HG03103 (cell line): ENCODE data around the gene SUPT7L.

Source experiments
- ATAC-seq: cut with Tn5 transposase; IDR thresholded peaks from one replicate; pipeline ENCODE4 v1.9.1; 2021; ENCODE audit warnings: low read depth; ENCODE audit not compliant: unreplicated experiment

SUPT7L gene

GRCh38 chr2:27663285-27664153, at the start of gene SUPT7L, which contains the start of gene SLC4A1AP:
SUPT7L (minus strand) TSS chr2:27663614; CDS start chr2:27662192, 1,422 bp downstream.
SLC4A1AP (plus strand) TSS chr2:27663889; CDS start chr2:27663915, 26 bp downstream.
- ATAC-seq = peak; percentile 43

GRCh38 chr2:27713201-27713600, 49.8 kb upstream of the SUPT7L start:
- no peak for ATAC-seq

GRCh38 chr2:27712522-27712921, 49.1 kb upstream of the SUPT7L start:
- no peak for ATAC-seq

GRCh38 chr2:27711804-27712203, 48.4 kb upstream of the SUPT7L start:
- ATAC-seq = no peak

- no peak for ATAC-seq
Measured at GRCh38 chr2:27710640-27711430, 47.4 kb upstream of the SUPT7L start.

- ATAC-seq = no peak
Measured at GRCh38 chr2:27709960-27710575, 46.7 kb upstream of the SUPT7L start.

GRCh38 chr2:27709326-27709725, 45.9 kb upstream of the SUPT7L start:
- ATAC-seq = no peak

- no peak for ATAC-seq
Measured at GRCh38 chr2:27708666-27709065, 45.3 kb upstream of the SUPT7L start.

- no peak for ATAC-seq
Measured at GRCh38 chr2:27708257-27708654, 44.8 kb upstream of the SUPT7L start.

- ATAC-seq = no peak
Measured at GRCh38 chr2:27707462-27708256, 44.2 kb upstream of the SUPT7L start.

GRCh38 chr2:27705851-27706622, 42.6 kb upstream of the SUPT7L start:
- no peak for ATAC-seq

GRCh38 chr2:27704342-27704876, 41.0 kb upstream of the SUPT7L start:
- ATAC-seq = no peak

GRCh38 chr2:27703638-27704341, 40.4 kb upstream of the SUPT7L start:
- no peak for ATAC-seq

- no peak for ATAC-seq
Measured at GRCh38 chr2:27702302-27702701, 38.9 kb upstream of the SUPT7L start.

GRCh38 chr2:27701676-27702075, 38.3 kb upstream of the SUPT7L start:
- ATAC-seq = no peak

- ATAC-seq = no peak
Measured at GRCh38 chr2:27697660-27698059, 34.2 kb upstream of the SUPT7L start.

GRCh38 chr2:27690052-27690451, 26.6 kb upstream of the SUPT7L start:
- no peak for ATAC-seq

- ATAC-seq = no peak
Measured at GRCh38 chr2:27689424-27689823, 26.0 kb upstream of the SUPT7L start.

- ATAC-seq = no peak
Measured at GRCh38 chr2:27687232-27687631, 23.8 kb upstream of the SUPT7L start.
